22Rv1 (cell line): ENCODE measurements around the gene ZNF821.

ENCODE experiments used
- H3K27ac ChIP-seq: fragments of 450-650 bp; 2 replicates; pipeline ENCODE4 v1.5.1; 2017
- ZFX ChIP-seq: fragments of 450-650 bp; IDR thresholded peaks from 2 replicates; pipeline ENCODE4 v1.6.1; 2017; ENCODE audit warnings: antibody characterized with exemption, borderline replicate concordance
- TF ChIP-seq, protein P1 (sequence below): fragments of 450-650 bp; IDR thresholded peaks from 2 replicates; pipeline ENCODE4 v1.5.1; 2017; ENCODE audit warnings: mild to moderate bottlenecking

The ZNF821 gene

DNA sequence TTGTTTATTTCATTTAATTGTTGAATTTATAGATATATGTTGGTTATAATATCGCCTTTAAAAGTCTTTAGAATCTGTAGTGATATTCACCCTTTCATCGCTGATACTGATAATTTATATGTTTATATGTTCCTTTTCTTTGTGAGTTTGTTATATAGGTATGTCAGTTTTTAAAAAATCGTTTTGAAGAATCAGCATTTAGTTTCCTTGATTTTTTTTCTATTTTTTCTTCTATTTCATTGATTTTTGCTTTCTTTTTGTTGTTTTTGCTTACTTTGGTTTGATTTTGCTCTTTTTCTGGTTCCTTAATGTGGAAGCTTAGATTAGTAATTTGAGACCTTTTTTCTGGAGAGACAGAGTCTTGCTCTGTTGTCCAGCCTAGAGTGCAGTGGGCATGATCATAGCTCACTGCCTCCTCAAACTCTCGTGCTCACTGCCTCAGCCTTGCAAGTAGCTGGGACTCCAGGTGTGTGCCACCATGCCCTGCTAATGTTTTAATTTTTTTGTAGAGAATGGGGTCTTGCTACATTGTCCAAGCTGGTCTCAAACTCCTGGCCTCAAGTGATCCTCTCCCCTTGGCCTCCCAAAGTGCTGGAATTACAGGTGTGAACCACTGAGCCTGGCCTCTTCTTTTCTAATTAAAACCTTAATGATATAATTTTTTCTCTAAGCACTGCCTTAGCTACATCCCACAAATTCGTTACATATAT lies 18.8 kb upstream of the ZNF821 start:
- TF ChIP-seq, protein P1, sequence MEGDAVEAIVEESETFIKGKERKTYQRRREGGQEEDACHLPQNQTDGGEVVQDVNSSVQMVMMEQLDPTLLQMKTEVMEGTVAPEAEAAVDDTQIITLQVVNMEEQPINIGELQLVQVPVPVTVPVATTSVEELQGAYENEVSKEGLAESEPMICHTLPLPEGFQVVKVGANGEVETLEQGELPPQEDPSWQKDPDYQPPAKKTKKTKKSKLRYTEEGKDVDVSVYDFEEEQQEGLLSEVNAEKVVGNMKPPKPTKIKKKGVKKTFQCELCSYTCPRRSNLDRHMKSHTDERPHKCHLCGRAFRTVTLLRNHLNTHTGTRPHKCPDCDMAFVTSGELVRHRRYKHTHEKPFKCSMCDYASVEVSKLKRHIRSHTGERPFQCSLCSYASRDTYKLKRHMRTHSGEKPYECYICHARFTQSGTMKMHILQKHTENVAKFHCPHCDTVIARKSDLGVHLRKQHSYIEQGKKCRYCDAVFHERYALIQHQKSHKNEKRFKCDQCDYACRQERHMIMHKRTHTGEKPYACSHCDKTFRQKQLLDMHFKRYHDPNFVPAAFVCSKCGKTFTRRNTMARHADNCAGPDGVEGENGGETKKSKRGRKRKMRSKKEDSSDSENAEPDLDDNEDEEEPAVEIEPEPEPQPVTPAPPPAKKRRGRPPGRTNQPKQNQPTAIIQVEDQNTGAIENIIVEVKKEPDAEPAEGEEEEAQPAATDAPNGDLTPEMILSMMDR: no peak
- TF ChIP-seq ZFX: no peak

DNA sequence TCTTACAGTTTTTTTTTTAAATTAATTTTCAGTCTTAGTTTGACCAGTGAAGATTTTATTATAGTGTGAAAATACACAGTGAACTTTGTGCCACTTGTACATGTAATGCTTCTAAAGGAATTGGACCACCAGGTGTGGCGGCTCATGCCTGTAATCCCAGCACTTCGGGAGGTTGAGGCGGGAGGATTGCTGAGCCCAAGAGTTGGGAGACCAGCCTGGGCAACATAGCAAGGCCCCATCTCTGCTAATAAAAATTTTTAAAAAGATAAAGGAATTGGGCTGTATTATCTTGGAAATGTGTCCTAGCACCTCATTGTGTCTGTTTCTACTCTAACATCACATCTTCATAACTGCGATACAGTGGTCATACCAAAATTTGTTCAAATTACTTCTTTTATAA lies 15.2 kb upstream of the ZNF821 start:
- no peak overlapping the region for H3K27ac ChIP-seq
- no peak for TF ChIP-seq ZFX
- TF ChIP-seq, protein P1: no peak

More for the DNA sequence above, 18.8 kb upstream of the ZNF821 start:
- H3K27ac ChIP-seq: no peak overlapping the region

DNA sequence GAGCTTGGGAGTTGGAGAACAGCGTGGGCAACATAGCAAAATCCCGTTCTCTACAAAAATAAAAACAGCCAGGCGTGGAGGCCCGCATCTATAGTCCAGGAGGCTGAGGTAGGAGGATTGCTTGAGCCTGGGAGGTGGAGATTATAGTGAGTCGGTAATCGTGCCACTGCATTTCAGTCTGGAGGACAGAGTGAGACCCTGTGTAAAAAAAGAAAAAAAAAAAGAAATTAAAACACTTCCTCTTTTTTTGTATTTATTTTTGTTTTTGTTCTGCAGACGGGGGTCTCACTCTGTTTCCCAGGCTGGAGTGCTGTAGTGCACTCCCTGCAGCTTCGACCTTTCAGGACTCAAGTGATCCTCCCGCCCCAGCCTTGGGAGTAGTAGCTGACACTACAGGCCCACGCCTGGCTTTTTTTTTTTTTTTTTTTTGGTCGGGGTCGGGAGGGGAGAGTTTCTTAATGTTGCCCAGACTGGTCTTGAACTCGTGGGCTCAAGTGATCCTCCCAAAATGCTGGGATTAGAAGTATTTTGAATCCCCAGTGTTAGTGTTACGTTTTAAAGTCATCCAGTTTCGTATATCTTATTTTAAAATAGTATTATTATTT lies 12.9 kb upstream of the ZNF821 start:
- TF ChIP-seq, protein P1: no peak
- no peak for TF ChIP-seq ZFX
- peak overlapping the region; percentile 93; the same call in 1 of the 2 replicates for H3K27ac ChIP-seq

DNA sequence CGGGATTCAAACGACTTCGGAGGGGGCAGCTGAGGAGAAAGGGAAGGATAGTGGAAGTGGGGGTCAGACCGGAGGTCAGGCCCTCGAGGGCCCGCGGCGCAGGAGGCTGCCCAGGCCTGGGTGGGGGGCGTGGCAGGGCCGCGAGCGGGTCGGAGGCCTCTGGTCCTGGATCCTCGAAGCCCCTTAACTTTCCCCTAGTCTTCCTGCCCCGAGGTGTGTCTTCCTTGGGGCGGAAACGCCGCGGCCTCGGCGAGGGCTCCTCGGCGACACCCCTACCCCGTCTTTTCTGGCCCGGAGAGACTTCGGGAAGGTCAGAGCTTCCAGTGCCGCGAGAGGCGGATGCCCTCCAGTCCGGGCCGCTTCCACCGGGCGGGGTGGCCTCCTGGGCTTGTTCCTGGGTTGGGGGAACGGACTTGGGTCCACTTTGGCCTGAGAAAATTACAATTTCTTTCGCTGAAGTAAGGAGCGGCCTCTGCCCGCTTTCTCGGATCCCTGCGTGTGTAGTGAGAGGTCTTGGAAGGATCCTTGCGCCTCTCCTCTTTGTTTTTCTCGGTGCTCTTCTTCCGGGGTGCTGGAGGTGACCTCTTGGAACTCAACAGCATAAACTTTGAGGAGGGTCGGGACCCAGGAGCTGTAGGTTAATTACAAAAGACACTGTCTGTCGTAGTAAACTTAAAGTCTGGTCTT lies 11.8 kb upstream of the ZNF821 start:
- peak overlapping the region; percentile 93 for H3K27ac ChIP-seq
- TF ChIP-seq, protein P1: no peak
- no peak for TF ChIP-seq ZFX

DNA sequence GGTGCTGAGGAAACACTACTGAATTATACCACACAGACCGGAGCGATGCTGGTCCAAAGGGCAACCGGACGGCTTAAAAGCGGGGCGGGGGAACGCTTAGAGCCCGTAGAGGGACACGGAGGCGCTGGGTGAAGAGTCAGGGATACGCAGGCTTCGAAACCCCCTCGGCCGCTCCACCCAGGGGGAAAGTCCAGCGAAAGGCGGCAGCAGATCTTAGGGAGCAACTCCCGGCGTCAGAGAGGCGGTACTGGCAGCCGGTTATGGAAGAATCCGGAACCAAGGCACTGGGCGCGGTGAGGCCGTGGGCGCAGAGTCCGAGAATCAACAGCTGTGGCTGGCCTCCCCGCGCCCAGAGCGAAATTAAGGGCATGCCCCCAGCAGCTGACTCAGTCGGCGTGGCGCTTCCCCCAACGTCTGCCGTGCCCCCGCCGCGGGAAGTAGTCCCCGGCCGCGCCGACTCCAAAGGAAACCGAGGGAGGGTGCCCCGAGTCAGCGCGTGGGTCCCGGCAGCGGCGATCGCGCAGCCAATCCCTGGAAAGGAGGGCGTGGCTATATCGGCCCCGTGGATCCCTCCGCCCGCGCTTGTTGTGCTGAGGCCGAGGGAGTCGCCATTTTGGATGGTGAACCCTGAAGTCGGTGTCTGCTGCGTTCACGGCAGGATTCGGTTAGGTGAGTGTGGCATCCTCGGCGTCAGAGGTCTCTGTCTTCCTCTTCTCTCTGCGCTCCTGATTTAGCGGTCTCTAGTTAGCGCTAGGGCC lies 11.1 kb upstream of the ZNF821 start, which contains the start of gene IST1:
Gene IST1, plus strand, starts transcription at position 611 of the 758 bp plus-strand sequence. CDS start 20,110 bp downstream, outside the sequence.
- TF ChIP-seq ZFX: no peak
- TF ChIP-seq, protein P1: no peak
- H3K27ac ChIP-seq: peak within 1 kb of the TSS; percentile 93

DNA sequence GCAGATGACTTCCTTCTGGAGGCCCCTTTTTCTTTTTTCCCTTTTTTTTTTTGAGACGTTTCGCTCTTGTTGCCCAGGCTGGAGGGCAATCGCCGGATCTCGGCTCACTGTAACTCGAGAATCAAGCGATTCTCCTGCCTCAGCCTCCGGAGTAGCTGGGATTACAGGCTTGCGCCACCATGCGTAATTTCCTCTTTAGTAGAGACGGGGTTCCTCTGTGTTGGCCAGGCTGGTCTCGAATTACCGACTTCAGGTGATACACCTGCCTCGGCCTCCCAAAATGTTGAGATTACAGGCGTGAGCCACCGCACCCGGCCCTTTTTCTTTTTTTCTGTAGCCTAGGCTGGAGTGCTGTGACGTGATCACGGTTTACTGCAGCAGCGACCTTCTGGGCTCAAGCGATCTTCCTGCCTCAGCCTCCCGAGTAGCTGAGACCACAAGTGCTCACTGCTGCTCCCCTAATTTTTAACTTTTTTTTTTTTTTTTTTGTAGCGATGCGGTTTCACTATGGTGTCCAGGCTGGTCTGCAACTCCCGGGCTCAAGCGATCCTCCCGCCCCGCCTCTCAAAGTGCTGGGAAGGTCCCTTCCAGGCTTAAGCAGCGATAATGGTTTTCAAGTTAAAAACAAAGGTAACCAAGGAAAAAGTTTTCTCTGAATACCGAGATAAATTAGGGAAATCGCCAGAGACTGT lies 10.4 kb upstream of the ZNF821 start:
- TF ChIP-seq ZFX: no peak
- TF ChIP-seq, protein P1: peak; percentile 42

More for the DNA sequence above, 10.4 kb upstream of the ZNF821 start:
- peak overlapping the region; percentile 93 for H3K27ac ChIP-seq
